ENCODE results near the gene NLK. TPM values are rescaled to one million over a fixed set of nuclear protein-coding genes. Genes with fewer than 3 reads are reported as not detected.

NLK gene
- total RNA-seq, 1 donor from 2014 or later = 30.6 TPM

DNA sequence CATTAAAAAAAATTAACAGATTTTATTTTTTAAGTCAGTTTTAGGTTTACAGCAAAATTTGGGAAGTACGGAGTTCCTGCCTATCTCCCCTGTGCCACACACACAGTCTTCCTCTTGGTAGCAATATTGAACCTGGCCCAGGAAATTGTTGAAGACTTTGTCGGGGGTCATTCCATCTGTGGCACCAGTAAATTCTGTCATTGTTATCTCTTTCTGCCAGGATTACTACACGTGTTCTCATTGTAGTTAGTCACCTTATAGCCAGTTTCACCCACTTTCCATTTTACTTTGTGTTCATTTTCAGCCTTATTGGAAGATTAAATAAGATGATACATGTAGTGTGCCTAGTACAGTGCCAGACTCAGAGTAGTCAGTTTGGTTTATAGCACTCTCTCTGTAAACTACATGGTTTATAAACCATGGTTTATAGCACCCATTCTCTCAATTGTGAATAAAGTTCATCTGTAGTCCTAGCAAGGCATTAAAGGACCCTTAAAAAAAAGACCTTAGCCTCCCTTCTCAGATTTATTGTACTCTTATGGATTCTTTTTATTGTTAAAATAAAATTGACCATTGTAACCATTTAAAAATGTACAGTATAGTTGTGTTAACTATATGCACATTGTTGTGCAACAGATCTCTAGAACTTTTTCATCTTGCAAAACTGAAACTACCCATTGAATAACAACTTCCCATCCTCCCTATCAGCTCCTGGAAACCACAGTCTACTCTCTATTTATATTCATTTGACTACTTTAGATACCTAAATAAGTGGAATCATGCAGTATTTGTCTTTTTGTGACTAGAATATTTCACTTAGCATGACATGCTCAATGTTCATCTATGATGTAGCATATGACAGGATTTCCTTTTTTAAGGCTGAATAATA is 36.1 kb downstream of the NLK start:
- Histone ChIP-seq H3K4me1 (ENCODE audit: insufficient read depth, low read length) (no peaks in the 10 kb centered on the region), H3K36me3 (ENCODE audit: insufficient read depth, low read length) (no peaks in the 10 kb centered on the region), H3K9me3 (ENCODE audit: insufficient read depth, low read depth, low read length) (no peaks in the 10 kb centered on the region), H3K9ac (ENCODE audit: low read length) (no peak overlapping the region), H3K79me2 (ENCODE audit: insufficient read depth, low read length) (peaks cover 99% of the 10 kb centered on the region), H3K4me3 (ENCODE audit: insufficient read depth, low read depth, low read length) (no peak overlapping the region), H2AFZ (ENCODE audit: low read depth, low read length) (no peak overlapping the region), H3K27me3 (ENCODE audit: insufficient read depth, low read length) (no peaks in the 10 kb centered on the region), H4K20me1 (ENCODE audit: insufficient read depth, low read length) (peaks cover 89% of the 10 kb centered on the region), H3K4me2 (ENCODE audit: low read length) (no peak overlapping the region), H3K27ac (ENCODE audit: low read depth, low read length) (no peak overlapping the region)
- no peak overlapping the region for H3K4me3 Mint-ChIP-seq (ENCODE audit: unreplicated experiment)
- peaks cover 1% of the 10 kb centered on the region for H3K4me1 Mint-ChIP-seq (ENCODE audit: low read depth, unreplicated experiment)
- TF ChIP-seq EZH2 (IDR thresholded peaks at IDR 0.05; ENCODE audit: insufficient read depth, low read length) = no peak
- TF ChIP-seq, protein P1, sequence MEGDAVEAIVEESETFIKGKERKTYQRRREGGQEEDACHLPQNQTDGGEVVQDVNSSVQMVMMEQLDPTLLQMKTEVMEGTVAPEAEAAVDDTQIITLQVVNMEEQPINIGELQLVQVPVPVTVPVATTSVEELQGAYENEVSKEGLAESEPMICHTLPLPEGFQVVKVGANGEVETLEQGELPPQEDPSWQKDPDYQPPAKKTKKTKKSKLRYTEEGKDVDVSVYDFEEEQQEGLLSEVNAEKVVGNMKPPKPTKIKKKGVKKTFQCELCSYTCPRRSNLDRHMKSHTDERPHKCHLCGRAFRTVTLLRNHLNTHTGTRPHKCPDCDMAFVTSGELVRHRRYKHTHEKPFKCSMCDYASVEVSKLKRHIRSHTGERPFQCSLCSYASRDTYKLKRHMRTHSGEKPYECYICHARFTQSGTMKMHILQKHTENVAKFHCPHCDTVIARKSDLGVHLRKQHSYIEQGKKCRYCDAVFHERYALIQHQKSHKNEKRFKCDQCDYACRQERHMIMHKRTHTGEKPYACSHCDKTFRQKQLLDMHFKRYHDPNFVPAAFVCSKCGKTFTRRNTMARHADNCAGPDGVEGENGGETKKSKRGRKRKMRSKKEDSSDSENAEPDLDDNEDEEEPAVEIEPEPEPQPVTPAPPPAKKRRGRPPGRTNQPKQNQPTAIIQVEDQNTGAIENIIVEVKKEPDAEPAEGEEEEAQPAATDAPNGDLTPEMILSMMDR (IDR thresholded peaks at IDR 0.05; ENCODE audit: insufficient read depth, low read depth, low read length) = no peak
- no peak for DNase-seq (ENCODE audit: low read depth)
- H3K9me3 Mint-ChIP-seq (ENCODE audit: unreplicated experiment) = peaks cover 1% of the 10 kb centered on the region
- FAIRE-seq = no peak
- H3K27me3 Mint-ChIP-seq (ENCODE audit: low read depth, unreplicated experiment) = no peaks in the 10 kb centered on the region
- H3K27ac Mint-ChIP-seq (ENCODE audit: unreplicated experiment) = no peak overlapping the region
- H3K36me3 Mint-ChIP-seq (ENCODE audit: low read depth, unreplicated experiment) = peaks cover 4% of the 10 kb centered on the region

DNA sequence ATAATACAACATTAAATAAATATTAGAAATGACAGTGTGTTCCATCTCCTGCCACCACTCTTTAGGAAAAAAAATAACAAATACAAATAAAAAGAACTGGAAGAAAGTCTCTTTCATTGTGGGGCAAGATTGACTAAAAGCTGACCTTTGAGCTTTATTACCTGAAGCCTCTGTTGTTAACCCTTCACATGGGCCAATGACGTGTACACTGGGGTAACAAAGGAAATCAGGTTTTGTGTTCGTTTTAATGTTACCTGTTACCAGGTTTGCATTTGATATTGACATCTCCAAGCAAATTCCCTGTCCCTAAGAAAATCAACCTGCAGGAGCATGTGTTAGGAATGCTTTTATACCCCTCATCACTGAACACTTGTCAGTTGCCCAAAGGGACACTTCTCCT is 39.0 kb downstream of the NLK start:
- DNase-seq (ENCODE audit: low read depth) (no peak), FAIRE-seq (peak; percentile 45)
- Mint-ChIP-seq H3K36me3 (ENCODE audit: low read depth, unreplicated experiment) (peaks cover 4% of the 10 kb centered on the region), H3K9me3 (ENCODE audit: unreplicated experiment) (no peaks in the 10 kb centered on the region), H3K4me3 (ENCODE audit: unreplicated experiment) (no peak overlapping the region), H3K27me3 (ENCODE audit: low read depth, unreplicated experiment) (no peaks in the 10 kb centered on the region), H3K4me1 (ENCODE audit: low read depth, unreplicated experiment) (peaks cover 5% of the 10 kb centered on the region), H3K27ac (ENCODE audit: unreplicated experiment) (no peak overlapping the region)
- H3K4me3 ChIP-seq (ENCODE audit: insufficient read depth, low read depth, low read length) = no peak overlapping the region
- H3K9me3 ChIP-seq (ENCODE audit: insufficient read depth, low read depth, low read length) = no peaks in the 10 kb centered on the region
- H3K27me3 ChIP-seq (ENCODE audit: insufficient read depth, low read length) = no peaks in the 10 kb centered on the region
- TF ChIP-seq, protein P1 (IDR thresholded peaks at IDR 0.05; ENCODE audit: insufficient read depth, low read depth, low read length) = no peak
- no peak for TF ChIP-seq EZH2 (IDR thresholded peaks at IDR 0.05; ENCODE audit: insufficient read depth, low read length)
- no peak overlapping the region for H3K9ac ChIP-seq (ENCODE audit: low read length)
- H3K36me3 ChIP-seq (ENCODE audit: insufficient read depth, low read length) = no peaks in the 10 kb centered on the region
- H4K20me1 ChIP-seq (ENCODE audit: insufficient read depth, low read length) = peaks cover 88% of the 10 kb centered on the region
- no peak overlapping the region for H3K27ac ChIP-seq (ENCODE audit: low read depth, low read length)
- no peaks in the 10 kb centered on the region for H3K4me1 ChIP-seq (ENCODE audit: insufficient read depth, low read length)
- H3K79me2 ChIP-seq (ENCODE audit: insufficient read depth, low read length) = peaks cover 98% of the 10 kb centered on the region
- H3K4me2 ChIP-seq (ENCODE audit: low read length) = no peak overlapping the region
- H2AFZ ChIP-seq (ENCODE audit: low read depth, low read length) = no peak overlapping the region

DNA sequence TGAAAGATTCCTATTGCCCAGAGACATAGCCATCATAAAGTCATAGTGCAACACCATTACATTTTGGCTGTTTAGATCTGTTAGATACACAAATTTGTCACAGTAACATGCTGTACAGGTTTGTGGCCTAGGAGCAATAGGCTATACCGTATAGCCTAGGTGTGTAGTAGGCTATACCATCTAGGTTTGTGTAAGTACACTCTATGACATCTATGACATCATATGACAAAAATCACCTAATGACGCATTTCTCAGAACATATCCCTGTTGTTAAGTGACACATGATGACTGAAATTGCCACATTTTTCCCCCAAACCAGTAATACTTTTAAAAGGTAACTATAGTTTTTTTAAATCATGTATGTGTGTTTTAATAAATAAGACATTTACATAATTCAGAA is 43.3 kb downstream of the NLK start:
- Histone ChIP-seq H3K79me2 (ENCODE audit: insufficient read depth, low read length) (peaks cover 97% of the 10 kb centered on the region), H3K9me3 (ENCODE audit: insufficient read depth, low read depth, low read length) (no peaks in the 10 kb centered on the region), H4K20me1 (ENCODE audit: insufficient read depth, low read length) (peaks cover 81% of the 10 kb centered on the region), H3K27ac (ENCODE audit: low read depth, low read length) (no peak overlapping the region), H3K4me1 (ENCODE audit: insufficient read depth, low read length) (no peaks in the 10 kb centered on the region), H3K36me3 (ENCODE audit: insufficient read depth, low read length) (no peaks in the 10 kb centered on the region), H3K9ac (ENCODE audit: low read length) (no peak overlapping the region), H3K4me3 (ENCODE audit: insufficient read depth, low read depth, low read length) (no peak overlapping the region), H3K27me3 (ENCODE audit: insufficient read depth, low read length) (no peaks in the 10 kb centered on the region), H2AFZ (ENCODE audit: low read depth, low read length) (no peak overlapping the region), H3K4me2 (ENCODE audit: low read length) (no peak overlapping the region)
- Mint-ChIP-seq H3K9me3 (ENCODE audit: unreplicated experiment) (no peaks in the 10 kb centered on the region), H3K4me1 (ENCODE audit: low read depth, unreplicated experiment) (peaks cover 5% of the 10 kb centered on the region), H3K27ac (ENCODE audit: unreplicated experiment) (no peak overlapping the region), H3K36me3 (ENCODE audit: low read depth, unreplicated experiment) (no peaks in the 10 kb centered on the region), H3K27me3 (ENCODE audit: low read depth, unreplicated experiment) (no peaks in the 10 kb centered on the region), H3K4me3 (ENCODE audit: unreplicated experiment) (no peak overlapping the region)
- TF ChIP-seq EZH2 (IDR thresholded peaks at IDR 0.05; ENCODE audit: insufficient read depth, low read length) = no peak
- FAIRE-seq = no peak
- DNase-seq (ENCODE audit: low read depth) = no peak

Data from astrocyte (in vitro differentiated cells and primary cell).